Activated T-cell treated with anti-CD3 and anti-CD28 coated beads, Interleukin-2, amount 50 U/mL, for 48 hours (primary cell): ENCODE data around the gene NSG2.

Experiments
- DNase-seq, 2 experiments: peaks; one replicate each; pipeline ENCODE4 v3.0.0-alpha.2; 2020

Gene NSG2

DNA sequence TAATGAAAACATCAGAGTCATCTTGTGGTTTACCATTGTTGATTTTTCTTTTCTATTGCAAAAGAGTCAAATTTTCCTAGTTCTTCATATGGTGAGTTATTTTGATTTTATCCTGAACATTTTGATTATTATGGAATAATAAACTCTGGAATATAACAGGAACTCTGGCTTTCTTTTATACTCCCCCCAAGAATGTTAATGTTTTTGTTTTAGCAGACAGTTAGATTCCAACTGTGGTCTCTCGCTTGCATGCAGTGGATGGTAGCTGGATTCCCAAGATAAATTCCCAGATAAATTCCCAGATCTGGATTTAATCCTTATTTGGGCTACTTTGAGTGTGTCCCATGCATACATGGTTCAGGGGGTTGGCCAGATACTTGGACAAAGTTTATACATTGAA lies 109.8 kb downstream of the NSG2 start:
- DNase-seq, result no peak

DNA sequence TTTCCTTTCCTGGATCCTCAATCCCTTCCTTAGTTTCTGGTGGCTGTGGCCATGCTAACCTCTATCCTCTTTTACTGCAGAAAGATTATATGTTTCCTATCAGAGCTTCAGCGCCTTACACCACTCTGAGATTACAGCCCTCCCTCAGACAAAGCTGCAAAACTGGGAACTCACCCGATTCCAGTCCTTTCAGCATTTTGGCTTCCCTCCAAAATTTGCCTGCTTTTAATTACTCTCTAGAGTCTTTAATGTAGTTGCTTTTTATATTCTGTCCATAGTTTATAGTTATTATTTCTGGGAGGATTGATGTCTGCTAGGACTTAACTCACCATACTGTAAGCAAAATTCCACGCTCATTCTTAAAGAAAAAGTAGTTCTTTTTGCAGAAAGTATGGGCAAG lies 110.2 kb downstream of the NSG2 start:
- no peak for DNase-seq

DNA sequence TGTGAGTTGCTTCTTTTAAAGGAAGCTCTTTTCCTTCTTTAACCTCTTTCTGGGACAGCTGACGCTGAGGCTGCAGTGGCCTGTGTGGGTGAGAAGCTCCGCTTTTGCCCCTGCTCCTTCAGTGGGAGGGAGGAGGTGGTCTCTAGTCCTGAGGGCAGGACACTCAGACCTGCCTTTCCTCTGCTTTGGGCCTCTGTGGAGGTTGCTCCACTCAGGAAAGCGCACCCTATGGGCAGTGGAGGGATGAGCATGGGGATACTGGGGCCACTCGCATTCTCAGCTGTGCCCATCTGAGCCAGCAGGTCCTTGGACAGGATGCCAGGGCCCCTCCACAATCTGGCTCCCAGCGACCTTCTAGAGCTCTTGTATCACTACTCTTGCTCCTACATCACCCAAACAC lies 111.5 kb downstream of the NSG2 start:
- no peak for DNase-seq
